ENCODE measurements around the gene CEBPG.
A peak's percentile ranks its signal among the peaks of the same experiment; 100 is the strongest.

CEBPG gene

DNA sequence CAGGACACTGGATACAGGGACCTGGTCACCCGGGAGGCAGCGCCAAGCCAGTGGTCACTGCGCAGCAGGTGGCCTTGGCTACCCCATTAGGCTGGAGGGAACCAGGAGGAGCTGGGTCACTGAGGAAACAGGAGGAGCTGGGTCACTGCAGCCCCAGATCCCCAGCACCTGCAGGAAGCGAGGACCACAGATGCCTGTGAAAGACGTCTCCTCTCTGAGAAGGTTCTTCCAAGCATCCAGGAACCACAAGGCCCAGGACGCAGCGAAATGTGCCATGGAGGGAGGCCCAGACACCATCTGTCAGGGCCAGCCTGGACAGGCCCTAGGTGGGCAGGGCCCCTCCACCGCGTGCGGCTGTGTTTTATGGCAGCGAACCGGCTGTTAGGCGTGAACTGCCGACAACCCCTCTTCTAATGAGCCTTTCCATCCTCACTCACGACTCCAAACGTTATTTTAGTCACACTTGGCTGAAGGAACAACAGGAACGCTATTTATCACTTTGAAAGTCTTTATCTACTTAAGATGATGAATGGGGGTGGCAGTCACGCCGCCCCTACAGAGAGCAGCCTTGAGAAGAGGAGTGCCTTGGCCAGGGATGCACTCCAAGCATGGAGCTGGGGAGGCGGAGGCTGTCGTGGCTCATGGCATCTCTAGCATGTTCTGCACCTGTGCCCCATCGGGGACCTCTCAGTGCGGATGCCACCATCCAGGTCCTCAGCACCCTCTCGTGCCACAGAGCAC lies 53.3 kb downstream of the CEBPG start:
- DNase-seq = no peak

GRCh38 chr19:33427801-33428626 lies 54.5 kb downstream of the CEBPG start:
- DNase-seq = no peak

DNA sequence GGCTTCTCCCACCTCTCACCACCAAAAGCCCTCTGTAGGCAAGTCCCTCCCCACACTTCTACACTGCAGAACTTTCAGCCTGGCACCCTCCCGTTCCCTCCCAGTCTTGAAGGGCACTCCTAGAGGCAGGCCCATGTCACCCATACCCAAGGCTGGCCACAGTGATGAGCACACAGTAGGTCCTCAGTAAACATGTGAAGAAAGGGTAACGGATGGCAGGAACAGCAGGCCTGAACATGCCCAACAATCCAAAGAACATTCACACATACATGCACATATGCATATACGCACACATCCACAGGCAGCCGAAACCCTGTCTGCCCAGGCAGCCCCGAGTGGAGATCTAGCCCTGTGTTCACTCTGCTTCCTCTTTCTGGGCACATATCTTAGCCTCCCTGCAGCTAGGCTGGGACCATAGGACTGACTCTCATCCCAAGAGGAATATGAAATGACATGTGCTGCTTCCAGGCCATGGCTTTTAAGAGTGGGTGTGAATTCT lies 55.2 kb downstream of the CEBPG start:
- no peak for DNase-seq

GRCh38 chr19:33429891-33430673 lies 56.6 kb downstream of the CEBPG start:
- DNase-seq = no peak

DNA sequence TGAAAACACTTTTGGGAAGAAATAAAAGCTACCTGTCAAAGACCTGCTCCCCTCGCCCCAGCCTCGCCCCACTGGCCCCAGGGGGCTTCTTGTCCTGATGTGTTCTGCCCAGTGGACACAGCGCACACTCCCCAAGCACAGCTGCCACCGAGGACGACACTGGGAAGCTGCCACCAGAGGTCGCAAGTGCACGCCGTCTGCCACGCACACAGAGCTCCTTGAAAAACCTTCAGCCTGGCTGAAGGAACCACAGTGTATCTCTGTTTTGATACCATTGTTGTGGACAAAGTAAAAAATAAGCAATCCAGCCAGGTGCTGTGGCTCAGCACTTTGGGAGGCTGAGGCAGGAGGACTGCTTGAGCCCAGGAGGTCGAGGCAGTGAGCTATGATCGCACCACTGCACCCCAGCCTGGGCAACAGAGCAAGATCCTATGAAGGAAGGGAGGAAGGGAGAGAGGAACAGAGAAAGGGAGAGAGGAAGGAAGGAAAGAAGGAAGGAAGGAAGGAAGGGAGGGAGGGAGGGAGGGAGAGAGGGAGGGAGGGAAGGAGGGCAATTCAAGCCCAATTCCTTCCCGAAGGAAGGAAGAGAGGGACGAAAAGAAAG lies 57.3 kb downstream of the CEBPG start:
- peak; percentile 68 for DNase-seq

DNA sequence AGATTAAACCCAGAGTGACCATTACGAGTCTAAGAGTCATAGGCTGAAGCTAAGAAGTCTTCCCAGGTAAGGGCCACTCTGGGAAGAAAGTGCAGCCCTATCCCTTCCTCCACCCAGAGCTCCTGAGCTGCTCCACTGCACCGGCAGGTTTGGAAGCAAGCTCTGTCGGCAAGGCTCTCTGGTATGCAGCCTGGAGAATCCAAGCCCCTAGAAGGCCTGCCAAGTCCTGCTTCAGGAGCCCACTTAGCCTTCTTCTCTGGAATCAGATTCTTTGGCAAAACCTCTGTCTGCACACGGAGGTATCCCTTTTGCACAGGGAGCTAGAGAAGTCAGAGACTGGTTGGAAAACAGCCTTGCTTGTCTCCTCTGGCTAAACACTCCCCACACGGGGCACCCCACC lies 58.5 kb downstream of the CEBPG start:
- no peak for DNase-seq

All from suppressor macrophage treated with lipopolysaccharide for 4 hours (primary cell).